HG02981 (cell line): ENCODE results near the gene VEZF1.
A peak's percentile ranks its signal among the peaks of the same experiment; 100 is the strongest.

Experiments used
- ATAC-seq: cut with Tn5 transposase; IDR thresholded peaks from one replicate; pipeline ENCODE4 v1.9.1; 2021; ENCODE audit warnings: mild to moderate bottlenecking, moderate library complexity; ENCODE audit not compliant: unreplicated experiment

VEZF1 gene

GRCh38 chr17:57954397-57955182 is 33.5 kb downstream of the VEZF1 start:
- ATAC-seq: no peak

GRCh38 chr17:57953705-57954396 is 34.2 kb downstream of the VEZF1 start:
- no peak for ATAC-seq

- ATAC-seq: no peak
These were observed 34.8 kb downstream of the VEZF1 start for GRCh38 chr17:57953219-57953618.

- ATAC-seq: no peak
These were observed 38.4 kb downstream of the VEZF1 start for GRCh38 chr17:57949649-57950048.

GRCh38 chr17:57948555-57949420 is 39.3 kb downstream of the VEZF1 start:
- no peak for ATAC-seq

GRCh38 chr17:57948169-57948554 is 39.9 kb downstream of the VEZF1 start:
- no peak for ATAC-seq

GRCh38 chr17:57947369-57947768 is 40.7 kb downstream of the VEZF1 start:
- no peak for ATAC-seq

- ATAC-seq: peak; percentile 91
These were observed 41.2 kb downstream of the VEZF1 start for GRCh38 chr17:57946798-57947358.

GRCh38 chr17:57945996-57946797 is 41.9 kb downstream of the VEZF1 start:
- no peak for ATAC-seq

GRCh38 chr17:57944908-57945307 is 43.1 kb downstream of the VEZF1 start:
- no peak for ATAC-seq

GRCh38 chr17:57943645-57944044 is 44.4 kb downstream of the VEZF1 start:
- ATAC-seq: no peak

GRCh38 chr17:57943140-57943539 is 44.9 kb downstream of the VEZF1 start:
- ATAC-seq: no peak

- no peak for ATAC-seq
These were observed 46.4 kb downstream of the VEZF1 start for GRCh38 chr17:57941384-57942370.

- ATAC-seq: no peak
These were observed 47.3 kb downstream of the VEZF1 start for GRCh38 chr17:57940653-57941329.

GRCh38 chr17:57940231-57940630 is 47.8 kb downstream of the VEZF1 start:
- ATAC-seq: no peak

GRCh38 chr17:57939797-57940196 is 48.3 kb downstream of the VEZF1 start:
- peak; percentile 69 for ATAC-seq

- ATAC-seq: no peak
These were observed 50.0 kb downstream of the VEZF1 start for GRCh38 chr17:57938061-57938502.

- ATAC-seq: no peak
These were observed 50.6 kb downstream of the VEZF1 start for GRCh38 chr17:57937492-57937891.
